Uterus (tissue), 2 donors: ENCODE measurements around the gene RFX2.

Source experiments
- POLR2A ChIP-seq, 2 donors: fragments of 450-650 bp; IDR thresholded peaks; one replicate each; pipeline ENCODE4 v1.6.1; 2016; ENCODE audit warnings: antibody characterized with exemption in 2 of 2, mild to moderate bottlenecking in 1 of 2, moderate library complexity in 1 of 2
- TF ChIP-seq, protein P1 (sequence below), 4 experiments: fragments of 200-600 bp in 2 of 4; fragments of 450-650 bp in 2 of 4; sonication (generic) in 2 of 4; IDR thresholded peaks; one replicate each; pipeline ENCODE4 v1.5.1; 2016 to 2019; ENCODE audit warnings: antibody characterized with exemption in 4 of 4, mild to moderate bottlenecking in 2 of 4, moderate library complexity in 1 of 4

GRCh38 chr19:6017576-6017975 is 92.7 kb downstream of the RFX2 start:
- TF ChIP-seq, protein P1, sequence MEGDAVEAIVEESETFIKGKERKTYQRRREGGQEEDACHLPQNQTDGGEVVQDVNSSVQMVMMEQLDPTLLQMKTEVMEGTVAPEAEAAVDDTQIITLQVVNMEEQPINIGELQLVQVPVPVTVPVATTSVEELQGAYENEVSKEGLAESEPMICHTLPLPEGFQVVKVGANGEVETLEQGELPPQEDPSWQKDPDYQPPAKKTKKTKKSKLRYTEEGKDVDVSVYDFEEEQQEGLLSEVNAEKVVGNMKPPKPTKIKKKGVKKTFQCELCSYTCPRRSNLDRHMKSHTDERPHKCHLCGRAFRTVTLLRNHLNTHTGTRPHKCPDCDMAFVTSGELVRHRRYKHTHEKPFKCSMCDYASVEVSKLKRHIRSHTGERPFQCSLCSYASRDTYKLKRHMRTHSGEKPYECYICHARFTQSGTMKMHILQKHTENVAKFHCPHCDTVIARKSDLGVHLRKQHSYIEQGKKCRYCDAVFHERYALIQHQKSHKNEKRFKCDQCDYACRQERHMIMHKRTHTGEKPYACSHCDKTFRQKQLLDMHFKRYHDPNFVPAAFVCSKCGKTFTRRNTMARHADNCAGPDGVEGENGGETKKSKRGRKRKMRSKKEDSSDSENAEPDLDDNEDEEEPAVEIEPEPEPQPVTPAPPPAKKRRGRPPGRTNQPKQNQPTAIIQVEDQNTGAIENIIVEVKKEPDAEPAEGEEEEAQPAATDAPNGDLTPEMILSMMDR (IDR thresholded peaks at IDR 0.05): no peak
- TF ChIP-seq POLR2A (IDR thresholded peaks at IDR 0.05): no peak
